ENCODE results near the gene FBXL16.

Gene FBXL16

DNA sequence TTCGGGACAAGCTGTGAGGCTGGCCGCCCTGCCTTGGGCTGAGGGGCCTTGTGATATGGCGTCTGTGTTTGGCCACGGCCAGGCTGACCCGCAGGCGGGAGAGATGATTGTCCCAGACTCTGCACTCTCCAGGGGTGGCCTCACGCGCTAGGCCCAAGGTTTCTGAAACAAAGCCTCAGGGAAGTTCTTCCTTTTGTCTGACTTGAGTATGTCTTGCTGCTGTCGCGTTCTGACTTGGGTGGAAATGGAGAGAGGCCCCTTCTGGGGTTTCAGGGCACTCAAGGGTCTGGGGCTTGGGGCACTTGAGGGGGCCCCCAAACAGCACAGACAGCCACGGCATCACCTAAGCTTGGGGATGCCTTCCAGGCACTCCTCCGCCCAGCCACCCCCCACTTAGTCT, 5.5 kb upstream of the FBXL16 start:
- Histone ChIP-seq H3K4me3 (ENCODE audit: low read depth, low read length) (no peak overlapping the region), H3K9me3 (ENCODE audit: control insufficient read depth, insufficient read depth, low read depth, low read length) (no peaks in the 10 kb centered on the region), H3K4me1 (ENCODE audit: control insufficient read depth, insufficient read depth, low read length) (peaks cover 11% of the 10 kb centered on the region), H3K36me3 (ENCODE audit: control insufficient read depth in 2 of 2, insufficient read depth in 1 of 2, low read length in 2 of 2) (no peaks in the 10 kb centered on the region), H3K27ac (ENCODE audit: extremely low read depth, low read depth, low read length) (no peak overlapping the region)
- ChIA-PET POLR2A (interaction anchor here (0.5 to 2.5 kb wide), 4 partner anchors 10 to 469 kb away, joined by 4 to 12 read pairs (median 6); partner anchors contain the start of genes ANTKMT, CHTF18 and RPUSD1), CTCF (interaction anchor here (1.1 to 5.7 kb wide), 9 partner anchors 9 to 392 kb away, joined by 3 to 119 read pairs (median 7); partner anchors contain the start of genes ANTKMT, CHTF18, GNG13 and RPUSD1)
- TF ChIP-seq, protein P1, sequence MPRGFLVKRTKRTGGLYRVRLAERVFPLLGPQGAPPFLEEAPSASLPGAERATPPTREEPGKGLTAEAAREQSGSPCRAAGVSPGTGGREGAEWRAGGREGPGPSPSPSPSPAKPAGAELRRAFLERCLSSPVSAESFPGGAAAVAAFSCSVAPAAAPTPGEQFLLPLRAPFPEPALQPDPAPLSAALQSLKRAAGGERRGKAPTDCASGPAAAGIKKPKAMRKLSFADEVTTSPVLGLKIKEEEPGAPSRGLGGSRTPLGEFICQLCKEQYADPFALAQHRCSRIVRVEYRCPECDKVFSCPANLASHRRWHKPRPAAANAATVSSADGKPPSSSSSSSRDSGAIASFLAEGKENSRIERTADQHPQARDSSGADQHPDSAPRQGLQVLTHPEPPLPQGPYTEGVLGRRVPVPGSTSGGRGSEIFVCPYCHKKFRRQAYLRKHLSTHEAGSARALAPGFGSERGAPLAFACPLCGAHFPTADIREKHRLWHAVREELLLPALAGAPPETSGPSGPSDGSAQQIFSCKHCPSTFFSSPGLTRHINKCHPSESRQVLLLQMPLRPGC (tag by site-specific recombination; IDR thresholded peaks at IDR 0.05) = no peak
- TF ChIP-seq ZNF366 (tag by site-specific recombination; conservative IDR thresholded peaks at IDR 0.05) (no peak), HOXD13 (CRISPR knock-in tag; IDR thresholded peaks at IDR 0.05; ENCODE audit: borderline replicate concordance) (no peak), ZNF155 (tag by site-specific recombination; IDR thresholded peaks at IDR 0.05) (no peak), ZNF830 (tag by site-specific recombination; IDR thresholded peaks at IDR 0.05; ENCODE audit: low read depth) (no peak), GLIS1 (tag by site-specific recombination; IDR thresholded peaks at IDR 0.05) (no peak), YY1 (tag by site-specific recombination; IDR thresholded peaks at IDR 0.05) (no peak), ZNF132 (tag by site-specific recombination; IDR thresholded peaks at IDR 0.05; ENCODE audit: borderline replicate concordance) (no peak), GLI2 (tag by site-specific recombination; IDR thresholded peaks at IDR 0.05; ENCODE audit: borderline replicate concordance, low read depth) (no peak), ZNF777 (tag by site-specific recombination; IDR thresholded peaks at IDR 0.05; ENCODE audit: borderline replicate concordance) (no peak), GLI4 (tag by site-specific recombination; IDR thresholded peaks at IDR 0.05) (no peak), REPIN1 (tag by site-specific recombination; IDR thresholded peaks at IDR 0.05; ENCODE audit: low read depth) (no peak), ZNF184 (tag by site-specific recombination; IDR thresholded peaks at IDR 0.05) (no peak), ZBTB21 (tag by site-specific recombination; IDR thresholded peaks at IDR 0.05) (no peak)
- TF ChIP-seq, protein P2, sequence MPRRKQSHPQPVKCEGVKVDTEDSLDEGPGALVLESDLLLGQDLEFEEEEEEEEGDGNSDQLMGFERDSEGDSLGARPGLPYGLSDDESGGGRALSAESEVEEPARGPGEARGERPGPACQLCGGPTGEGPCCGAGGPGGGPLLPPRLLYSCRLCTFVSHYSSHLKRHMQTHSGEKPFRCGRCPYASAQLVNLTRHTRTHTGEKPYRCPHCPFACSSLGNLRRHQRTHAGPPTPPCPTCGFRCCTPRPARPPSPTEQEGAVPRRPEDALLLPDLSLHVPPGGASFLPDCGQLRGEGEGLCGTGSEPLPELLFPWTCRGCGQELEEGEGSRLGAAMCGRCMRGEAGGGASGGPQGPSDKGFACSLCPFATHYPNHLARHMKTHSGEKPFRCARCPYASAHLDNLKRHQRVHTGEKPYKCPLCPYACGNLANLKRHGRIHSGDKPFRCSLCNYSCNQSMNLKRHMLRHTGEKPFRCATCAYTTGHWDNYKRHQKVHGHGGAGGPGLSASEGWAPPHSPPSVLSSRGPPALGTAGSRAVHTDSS (tag by site-specific recombination; IDR thresholded peaks at IDR 0.05) = no peak
- TF ChIP-seq, protein P3, sequence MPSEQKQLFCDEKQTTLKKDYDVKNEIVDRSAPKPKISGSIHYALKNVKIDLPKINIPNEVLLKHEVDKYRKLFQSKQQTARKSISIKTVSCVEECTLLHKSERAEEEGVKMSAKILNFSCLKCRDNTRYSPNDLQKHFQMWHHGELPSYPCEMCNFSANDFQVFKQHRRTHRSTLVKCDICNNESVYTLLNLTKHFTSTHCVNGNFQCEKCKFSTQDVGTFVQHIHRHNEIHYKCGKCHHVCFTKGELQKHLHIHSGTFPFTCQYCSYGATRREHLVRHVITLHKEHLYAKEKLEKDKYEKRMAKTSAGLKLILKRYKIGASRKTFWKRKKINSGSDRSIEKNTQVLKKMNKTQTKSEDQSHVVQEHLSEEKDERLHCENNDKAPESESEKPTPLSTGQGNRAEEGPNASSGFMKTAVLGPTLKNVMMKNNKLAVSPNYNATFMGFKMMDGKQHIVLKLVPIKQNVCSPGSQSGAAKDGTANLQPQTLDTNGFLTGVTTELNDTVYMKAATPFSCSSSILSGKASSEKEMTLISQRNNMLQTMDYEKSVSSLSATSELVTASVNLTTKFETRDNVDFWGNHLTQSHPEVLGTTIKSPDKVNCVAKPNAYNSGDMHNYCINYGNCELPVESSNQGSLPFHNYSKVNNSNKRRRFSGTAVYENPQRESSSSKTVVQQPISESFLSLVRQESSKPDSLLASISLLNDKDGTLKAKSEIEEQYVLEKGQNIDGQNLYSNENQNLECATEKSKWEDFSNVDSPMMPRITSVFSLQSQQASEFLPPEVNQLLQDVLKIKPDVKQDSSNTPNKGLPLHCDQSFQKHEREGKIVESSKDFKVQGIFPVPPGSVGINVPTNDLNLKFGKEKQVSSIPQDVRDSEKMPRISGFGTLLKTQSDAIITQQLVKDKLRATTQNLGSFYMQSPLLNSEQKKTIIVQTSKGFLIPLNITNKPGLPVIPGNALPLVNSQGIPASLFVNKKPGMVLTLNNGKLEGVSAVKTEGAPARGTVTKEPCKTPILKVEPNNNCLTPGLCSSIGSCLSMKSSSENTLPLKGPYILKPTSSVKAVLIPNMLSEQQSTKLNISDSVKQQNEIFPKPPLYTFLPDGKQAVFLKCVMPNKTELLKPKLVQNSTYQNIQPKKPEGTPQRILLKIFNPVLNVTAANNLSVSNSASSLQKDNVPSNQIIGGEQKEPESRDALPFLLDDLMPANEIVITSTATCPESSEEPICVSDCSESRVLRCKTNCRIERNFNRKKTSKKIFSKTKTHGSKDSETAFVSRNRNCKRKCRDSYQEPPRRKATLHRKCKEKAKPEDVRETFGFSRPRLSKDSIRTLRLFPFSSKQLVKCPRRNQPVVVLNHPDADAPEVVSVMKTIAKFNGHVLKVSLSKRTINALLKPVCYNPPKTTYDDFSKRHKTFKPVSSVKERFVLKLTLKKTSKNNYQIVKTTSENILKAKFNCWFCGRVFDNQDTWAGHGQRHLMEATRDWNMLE (tag by site-specific recombination; conservative IDR thresholded peaks at IDR 0.05; ENCODE audit: low read depth) = no peak

DNA sequence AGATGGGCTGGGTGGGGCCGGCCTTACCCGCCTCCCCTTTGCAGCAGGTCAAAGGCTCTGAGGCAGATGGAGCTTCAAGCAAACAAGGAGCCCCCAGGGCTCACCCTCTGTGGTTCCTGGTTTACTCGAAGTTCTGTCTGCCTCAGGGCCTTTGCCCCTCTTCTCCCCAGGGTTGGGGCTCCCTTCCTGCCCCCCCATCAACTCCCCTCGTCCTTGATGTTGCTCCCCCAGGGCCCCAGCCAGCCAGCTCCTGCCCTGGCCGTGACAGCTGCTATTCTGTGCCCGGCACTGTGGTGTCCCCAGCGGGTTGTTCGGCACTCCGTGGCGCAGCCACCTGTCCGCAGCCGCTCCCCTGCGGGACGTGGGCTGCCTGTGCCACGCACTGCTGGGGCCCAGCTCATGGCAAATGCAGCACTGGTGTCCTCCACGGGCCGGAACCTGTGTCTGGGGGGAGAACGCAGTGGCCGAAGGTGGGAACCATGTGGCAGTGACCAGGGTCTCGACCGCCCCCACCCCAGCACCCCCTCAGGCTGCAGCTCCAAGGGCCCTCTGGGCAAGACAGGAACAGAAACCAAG, 5.0 kb upstream of the FBXL16 start:
- no peaks in the 10 kb centered on the region for H3K9me3 ChIP-seq (ENCODE audit: control insufficient read depth, insufficient read depth, low read depth, low read length)
- no peak overlapping the region for H3K27ac ChIP-seq (ENCODE audit: extremely low read depth, low read depth, low read length)
- no peaks in the 10 kb centered on the region for H3K36me3 ChIP-seq (ENCODE audit: control insufficient read depth in 2 of 2, insufficient read depth in 1 of 2, low read length in 2 of 2)
- POLR2A ChIA-PET = interaction anchor here (0.5 to 2.3 kb wide), 8 partner anchors 10 to 469 kb away, joined by 4 to 12 read pairs (median 6); partner anchors contain the start of genes ANTKMT, CHTF18, RPUSD1 and WDR24
- peaks cover 11% of the 10 kb centered on the region for H3K4me1 ChIP-seq (ENCODE audit: control insufficient read depth, insufficient read depth, low read length)
- CTCF ChIA-PET = interaction anchor here (1.1 to 5.7 kb wide), 6 partner anchors 8 to 393 kb away, joined by 3 to 119 read pairs (median 7); partner anchors contain the start of genes ANTKMT, CHTF18 and RPUSD1
- TF ChIP-seq ZNF623 (tag by site-specific recombination; IDR thresholded peaks at IDR 0.05) = peak; percentile 86
- no peak for TF ChIP-seq ZNF311 (tag by site-specific recombination; IDR thresholded peaks at IDR 0.05; ENCODE audit: borderline replicate concordance)
- H3K4me3 ChIP-seq (ENCODE audit: low read depth, low read length) = no peak overlapping the region

All from HEK293 (cell line).